ENCODE measurements around the gene CAPN15.

Gene CAPN15

DNA sequence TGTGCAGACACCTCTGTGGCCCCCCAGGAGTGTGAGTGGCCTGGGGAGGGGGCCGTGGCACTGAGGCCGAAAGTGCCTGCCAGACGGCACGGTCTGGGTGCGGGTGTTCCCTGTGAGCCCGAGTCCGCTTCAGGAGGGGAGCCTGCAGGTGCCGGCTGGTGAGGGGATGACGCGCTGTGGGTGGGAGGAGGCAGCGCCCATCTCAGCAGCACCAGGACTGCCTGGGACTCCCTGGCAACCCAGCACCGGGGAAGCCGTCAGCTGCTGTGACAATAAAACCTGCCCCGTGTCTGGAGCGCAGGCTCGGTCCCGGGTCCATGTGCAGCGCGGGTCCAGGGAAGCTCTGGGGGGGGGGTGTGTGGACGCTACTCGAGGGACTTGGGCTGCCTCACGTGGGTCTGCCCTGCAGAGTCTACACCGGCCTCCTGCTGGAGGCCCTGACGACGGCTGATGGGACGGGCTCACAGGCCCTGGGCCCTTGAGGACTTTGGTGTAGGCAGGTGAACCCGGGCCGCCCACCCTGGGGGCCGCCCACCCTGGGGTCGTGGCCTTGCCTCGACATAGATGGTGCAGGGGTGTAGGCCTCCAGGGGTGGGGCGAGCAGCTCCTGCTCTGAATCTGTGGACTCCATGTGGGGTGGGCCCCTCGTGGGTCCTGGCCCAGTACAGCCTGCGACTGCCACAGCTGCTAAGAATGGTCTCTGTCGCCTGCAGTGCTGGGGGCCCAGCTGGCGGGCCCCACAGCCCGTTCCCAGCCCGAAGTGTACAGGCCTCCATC is 56.5 kb downstream of the CAPN15 start:
- no peak overlapping the region for H3K4me3 ChIP-seq (ENCODE audit: low read depth, low read length)
- TF ChIP-seq, protein P1, sequence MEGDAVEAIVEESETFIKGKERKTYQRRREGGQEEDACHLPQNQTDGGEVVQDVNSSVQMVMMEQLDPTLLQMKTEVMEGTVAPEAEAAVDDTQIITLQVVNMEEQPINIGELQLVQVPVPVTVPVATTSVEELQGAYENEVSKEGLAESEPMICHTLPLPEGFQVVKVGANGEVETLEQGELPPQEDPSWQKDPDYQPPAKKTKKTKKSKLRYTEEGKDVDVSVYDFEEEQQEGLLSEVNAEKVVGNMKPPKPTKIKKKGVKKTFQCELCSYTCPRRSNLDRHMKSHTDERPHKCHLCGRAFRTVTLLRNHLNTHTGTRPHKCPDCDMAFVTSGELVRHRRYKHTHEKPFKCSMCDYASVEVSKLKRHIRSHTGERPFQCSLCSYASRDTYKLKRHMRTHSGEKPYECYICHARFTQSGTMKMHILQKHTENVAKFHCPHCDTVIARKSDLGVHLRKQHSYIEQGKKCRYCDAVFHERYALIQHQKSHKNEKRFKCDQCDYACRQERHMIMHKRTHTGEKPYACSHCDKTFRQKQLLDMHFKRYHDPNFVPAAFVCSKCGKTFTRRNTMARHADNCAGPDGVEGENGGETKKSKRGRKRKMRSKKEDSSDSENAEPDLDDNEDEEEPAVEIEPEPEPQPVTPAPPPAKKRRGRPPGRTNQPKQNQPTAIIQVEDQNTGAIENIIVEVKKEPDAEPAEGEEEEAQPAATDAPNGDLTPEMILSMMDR (IDR thresholded peaks at IDR 0.05; ENCODE audit: borderline replicate concordance, insufficient read depth, low read depth, low read length), result no peak

DNA sequence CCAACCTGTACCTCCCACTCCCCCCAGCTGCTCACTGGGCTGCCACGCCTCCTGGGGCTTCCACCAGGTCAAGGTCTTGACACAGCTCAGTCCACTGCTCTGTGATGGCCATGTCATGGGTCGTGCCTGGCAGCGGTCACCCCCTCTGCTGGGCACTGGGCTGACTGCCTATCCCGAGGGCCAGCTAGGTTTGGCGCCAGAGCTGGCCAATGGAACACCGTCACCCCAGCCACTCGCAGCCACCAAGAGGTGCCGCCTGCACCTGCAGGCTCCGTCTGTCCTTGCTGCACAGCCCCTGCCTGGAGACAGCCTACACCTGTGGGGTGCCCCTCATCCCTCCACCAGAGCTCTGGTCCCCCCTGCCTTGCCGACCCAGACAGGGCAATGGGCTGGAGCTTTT is 57.8 kb downstream of the CAPN15 start:
- no peak overlapping the region for H3K4me3 ChIP-seq (ENCODE audit: low read depth, low read length)
- TF ChIP-seq, protein P1 (IDR thresholded peaks at IDR 0.05; ENCODE audit: borderline replicate concordance, insufficient read depth, low read depth, low read length), result no peak

DNA sequence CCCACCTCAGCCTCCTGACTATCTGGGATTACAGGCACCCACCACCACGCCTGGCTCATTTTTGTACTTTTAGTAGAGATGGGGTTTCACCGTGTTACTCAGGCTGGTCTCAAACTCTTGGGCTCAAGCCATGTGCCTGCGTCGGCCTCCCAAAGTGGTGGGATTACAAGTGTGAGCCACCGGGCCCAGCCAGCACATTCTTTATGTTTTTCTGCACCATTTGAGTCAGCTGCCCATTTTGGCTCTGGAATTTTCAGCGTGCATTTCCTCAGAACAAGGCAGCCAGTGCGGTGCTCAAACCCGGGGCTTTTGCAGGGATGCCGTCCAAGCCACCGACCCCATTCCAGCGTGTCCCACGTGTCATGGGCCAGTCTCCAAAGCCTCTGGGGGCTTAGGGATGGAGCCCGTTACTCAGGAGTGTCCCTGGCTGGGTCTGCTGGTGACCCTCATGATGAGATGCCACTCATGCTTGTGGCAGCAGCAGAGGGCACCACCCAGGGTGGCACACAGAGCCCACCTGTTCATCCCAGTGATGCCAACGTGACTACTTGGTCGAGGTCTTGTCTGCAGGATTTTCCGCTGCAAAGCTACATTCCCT is 58.6 kb downstream of the CAPN15 start:
- H3K4me3 ChIP-seq (ENCODE audit: low read depth, low read length), result no peak overlapping the region
- TF ChIP-seq, protein P1 (IDR thresholded peaks at IDR 0.05; ENCODE audit: borderline replicate concordance, insufficient read depth, low read depth, low read length), result no peak

DNA sequence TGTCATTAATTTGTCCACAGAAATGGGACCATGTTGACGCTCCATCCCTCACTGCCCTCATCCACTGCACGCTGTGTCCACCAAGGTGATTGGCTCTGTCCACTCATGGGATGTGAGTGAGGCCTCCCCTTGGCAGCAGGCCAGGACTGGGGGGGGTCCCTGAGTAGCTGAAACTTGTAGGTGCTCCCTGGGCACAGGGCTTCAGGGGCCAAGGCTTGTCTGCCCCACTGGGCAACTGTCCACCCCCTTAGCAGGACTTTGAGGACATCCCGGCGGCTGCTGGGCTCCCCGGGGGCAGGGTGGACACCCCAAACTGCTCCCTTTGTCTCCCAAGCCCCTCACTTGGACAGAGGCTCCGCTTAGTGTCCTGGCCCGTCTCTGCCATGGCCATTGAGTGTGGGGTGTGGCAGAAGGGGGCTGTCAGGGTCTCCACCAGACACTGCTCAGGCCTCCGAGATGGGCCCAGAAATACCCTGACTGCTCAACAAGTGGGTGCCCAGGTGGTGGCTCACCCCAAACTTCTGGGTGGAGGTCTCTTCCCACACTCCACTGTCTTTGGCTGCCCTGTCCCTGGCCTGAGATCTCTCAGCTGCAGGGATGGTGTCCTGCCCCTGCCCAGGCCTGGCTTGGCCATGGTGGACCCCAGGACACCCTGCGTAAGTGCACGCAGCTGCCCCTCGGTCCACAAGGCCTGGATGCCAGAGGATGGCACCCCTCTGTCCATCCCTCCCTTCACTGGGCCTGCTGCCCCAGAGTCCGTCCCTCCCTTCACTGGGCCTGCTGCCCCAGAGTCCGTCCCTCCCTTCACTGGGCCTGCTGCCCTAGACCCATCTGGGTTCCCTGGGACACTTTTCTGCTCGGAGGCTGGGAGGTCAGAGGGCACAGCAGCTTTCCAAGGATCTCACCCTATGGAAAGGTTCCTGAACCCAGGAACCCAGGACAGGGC is 59.4 kb downstream of the CAPN15 start:
- TF ChIP-seq, protein P1 (IDR thresholded peaks at IDR 0.05; ENCODE audit: borderline replicate concordance, insufficient read depth, low read depth, low read length), result no peak
- no peak overlapping the region for H3K4me3 ChIP-seq (ENCODE audit: low read depth, low read length)

DNA sequence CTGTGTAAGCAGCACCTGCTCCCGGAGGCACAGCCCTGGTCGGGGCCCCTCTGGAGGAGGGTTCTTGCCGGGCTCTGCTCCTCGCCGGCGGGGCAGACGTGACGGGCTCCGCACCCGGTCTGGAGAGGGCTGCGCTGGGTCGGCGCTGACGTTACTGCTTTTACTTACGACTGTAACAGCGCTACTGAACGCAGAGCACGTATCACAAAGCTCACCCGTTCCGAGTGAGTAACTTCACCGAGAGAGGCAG is 61.1 kb downstream of the CAPN15 start:
- TF ChIP-seq, protein P1 (IDR thresholded peaks at IDR 0.05; ENCODE audit: borderline replicate concordance, insufficient read depth, low read depth, low read length), result no peak
- H3K4me3 ChIP-seq (ENCODE audit: low read depth, low read length), result peak overlapping the region; percentile 68

DNA sequence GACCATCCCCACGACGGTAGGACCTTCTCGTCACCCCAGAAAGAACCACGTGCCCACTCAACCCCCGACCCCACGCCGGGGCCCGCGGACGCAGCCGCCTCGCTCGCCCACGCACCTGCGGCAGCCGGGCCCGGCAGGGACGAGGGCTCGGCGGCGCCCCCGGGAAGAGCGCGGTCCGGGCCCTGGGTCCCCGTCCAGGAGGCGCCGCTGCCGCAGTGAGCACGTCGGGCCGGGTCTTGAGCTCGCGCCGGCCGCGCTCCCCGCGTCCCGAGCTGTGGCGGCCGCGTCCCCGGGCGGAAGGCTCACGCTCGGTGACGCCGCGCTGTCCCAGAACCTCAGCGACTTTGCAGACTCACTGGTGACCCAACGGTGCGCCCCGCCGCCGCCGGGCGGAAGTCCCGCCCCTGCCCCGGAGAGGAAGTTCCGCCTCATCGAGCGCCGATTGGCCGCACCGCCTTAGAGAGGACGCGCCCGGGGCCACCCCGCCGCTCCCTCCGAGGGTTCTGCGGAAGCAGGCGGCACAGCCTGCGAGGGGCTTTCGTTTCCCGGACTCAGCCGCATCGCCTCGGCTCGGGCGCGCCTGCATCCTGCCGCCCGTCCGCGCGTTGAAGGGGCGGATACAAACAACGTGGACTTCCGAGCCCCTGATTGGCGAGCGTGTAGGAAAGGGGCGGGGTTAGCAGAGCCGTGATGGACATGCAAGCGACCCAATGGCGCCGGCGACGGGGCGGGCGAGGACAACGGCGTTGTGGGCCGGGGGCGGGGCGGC is 61.6 kb downstream of the CAPN15 start:
- TF ChIP-seq, protein P1 (IDR thresholded peaks at IDR 0.05; ENCODE audit: borderline replicate concordance, insufficient read depth, low read depth, low read length), result no peak
- H3K4me3 ChIP-seq (ENCODE audit: low read depth, low read length), result peak overlapping the region; percentile 68
